IPS-18c (cell line): ENCODE results near the gene THPO.

Source experiments
- H3K4me3 ChIP-seq: 2 replicates; pipeline ENCODE4 v1.7.0; 2013; ENCODE audit warnings: low read depth, mild to moderate bottlenecking, low read length, moderate library complexity; ENCODE audit not compliant: insufficient read depth
- H3K9me3 ChIP-seq: one replicate; pipeline ENCODE4 v1.6.1; 2013; ENCODE audit warnings: mild to moderate bottlenecking, low read length, moderate library complexity; ENCODE audit not compliant: control insufficient read depth, insufficient read depth

THPO gene

DNA sequence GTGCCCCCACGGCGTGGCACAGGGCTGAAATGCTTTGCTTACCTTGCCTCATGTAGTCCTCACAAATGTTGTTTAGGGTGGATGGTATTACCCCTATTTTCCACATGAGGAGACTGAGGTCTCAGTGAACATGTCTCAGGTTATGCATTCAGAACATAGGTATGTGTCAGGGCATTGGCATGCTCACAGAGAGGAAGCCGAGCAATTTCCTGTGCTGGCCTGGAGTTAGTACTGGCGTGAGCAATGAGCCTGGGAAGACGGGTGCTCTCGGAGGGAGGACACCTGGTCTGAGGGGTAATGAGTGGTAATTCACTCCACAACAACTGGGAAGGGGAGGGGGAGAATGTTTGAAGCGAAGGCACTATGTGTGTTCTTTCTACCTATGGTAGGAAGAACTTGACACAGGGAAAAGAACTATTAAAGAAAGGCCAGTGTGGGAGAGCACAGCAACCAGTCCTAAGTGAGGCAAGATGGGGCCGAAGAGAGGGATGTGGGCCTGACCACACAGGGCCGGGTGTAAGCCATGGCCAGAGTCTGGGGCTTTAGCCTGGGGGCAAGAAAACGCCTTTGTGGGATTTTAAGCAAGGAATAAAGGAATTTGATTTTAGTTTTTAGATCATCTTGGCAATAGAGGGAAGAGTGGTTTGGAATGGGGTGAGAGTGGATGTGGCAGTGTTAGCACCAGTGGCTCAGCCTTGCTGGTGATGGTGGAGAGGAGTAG is 45.5 kb downstream of the THPO start:
- no peak overlapping the region for H3K4me3 ChIP-seq

DNA sequence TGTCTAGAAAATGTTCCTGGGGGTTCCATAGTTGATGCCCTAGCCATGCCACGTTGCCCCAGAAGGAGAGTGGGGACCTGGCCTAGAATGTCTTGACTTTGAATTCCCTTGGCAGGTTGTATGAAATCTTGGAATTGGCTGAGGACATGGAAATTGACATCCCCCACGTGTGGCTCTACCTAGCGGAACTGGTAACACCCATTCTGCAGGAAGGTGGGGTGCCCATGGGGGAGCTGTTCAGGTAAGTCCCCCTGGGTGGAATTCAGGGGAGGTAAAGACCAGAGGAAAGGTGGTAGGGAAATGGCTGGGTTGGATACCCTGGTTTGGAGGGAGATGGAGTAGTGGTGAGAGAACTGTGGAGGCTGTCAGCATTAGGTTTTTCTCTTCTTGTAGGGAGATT is 49.5 kb downstream of the THPO start:
- Histone ChIP-seq H3K9me3 (no peaks in the 10 kb centered on the region), H3K4me3 (no peak overlapping the region)

More for the DNA sequence above, 45.5 kb downstream of the THPO start:
- H3K9me3 ChIP-seq: no peaks in the 10 kb centered on the region

DNA sequence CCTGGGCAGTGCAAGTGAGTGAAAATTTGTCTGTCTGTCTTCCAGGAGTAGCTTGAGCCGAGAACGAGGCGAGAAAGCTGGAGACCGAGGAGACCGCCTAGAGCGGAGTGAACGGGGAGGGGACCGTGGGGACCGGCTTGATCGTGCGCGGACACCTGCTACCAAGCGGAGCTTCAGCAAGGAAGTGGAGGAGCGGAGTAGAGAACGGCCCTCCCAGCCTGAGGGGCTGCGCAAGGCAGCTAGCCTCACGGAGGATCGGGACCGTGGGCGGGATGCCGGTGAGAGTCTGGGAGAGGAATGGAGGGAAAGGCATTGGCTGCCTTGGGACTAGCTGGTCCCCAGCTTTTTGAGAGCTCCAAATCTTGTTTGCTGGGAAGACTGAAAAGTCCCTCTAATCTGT is 50.8 kb downstream of the THPO start:
- Histone ChIP-seq H3K9me3 (no peaks in the 10 kb centered on the region), H3K4me3 (no peak overlapping the region)

DNA sequence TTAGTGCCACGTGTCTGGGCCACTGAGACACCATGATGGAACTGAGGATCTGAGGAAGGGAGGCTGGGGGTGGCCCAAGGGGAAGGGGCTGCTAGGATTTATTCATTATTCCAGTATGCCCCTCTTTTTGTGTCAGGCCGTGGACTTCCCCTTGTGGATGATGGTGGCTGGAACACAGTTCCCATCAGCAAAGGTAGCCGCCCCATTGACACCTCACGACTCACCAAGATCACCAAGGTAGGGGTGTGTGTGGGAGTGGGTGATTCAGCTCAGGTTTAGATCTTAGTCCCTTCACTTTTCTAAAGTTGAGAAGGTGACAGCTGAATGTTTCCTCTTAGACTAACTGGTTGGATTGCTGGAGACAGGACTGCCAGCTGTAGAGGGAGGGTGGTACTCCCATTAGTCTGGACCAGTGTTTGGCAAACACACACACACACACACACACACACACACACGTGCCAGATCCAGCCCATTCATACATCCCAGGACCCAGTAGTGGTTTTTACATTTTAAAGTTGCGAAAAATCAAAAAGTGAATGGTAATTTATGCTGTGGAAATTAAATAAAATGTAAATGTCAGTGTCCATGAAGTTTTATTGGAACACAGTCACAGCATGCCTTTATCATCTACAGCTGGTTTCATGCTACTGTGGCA is 52.2 kb downstream of the THPO start:
- no peaks in the 10 kb centered on the region for H3K9me3 ChIP-seq
- no peak overlapping the region for H3K4me3 ChIP-seq

DNA sequence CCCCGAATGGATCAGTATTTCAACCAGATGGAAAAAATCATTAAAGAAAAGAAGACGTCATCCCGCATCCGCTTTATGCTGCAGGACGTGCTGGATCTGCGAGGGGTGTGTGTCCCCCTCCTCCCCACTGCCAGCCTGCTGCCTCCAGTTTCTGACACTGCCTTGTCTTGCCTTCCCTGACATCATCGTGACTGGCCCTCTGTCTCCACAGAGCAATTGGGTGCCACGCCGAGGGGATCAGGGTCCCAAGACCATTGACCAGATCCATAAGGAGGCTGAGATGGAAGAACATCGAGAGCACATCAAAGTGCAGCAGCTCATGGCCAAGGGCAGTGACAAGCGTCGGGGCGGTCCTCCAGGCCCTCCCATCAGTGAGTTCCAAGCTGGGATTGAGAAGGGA is 52.7 kb downstream of the THPO start:
- H3K9me3 ChIP-seq: no peaks in the 10 kb centered on the region
- H3K4me3 ChIP-seq: no peak overlapping the region

DNA sequence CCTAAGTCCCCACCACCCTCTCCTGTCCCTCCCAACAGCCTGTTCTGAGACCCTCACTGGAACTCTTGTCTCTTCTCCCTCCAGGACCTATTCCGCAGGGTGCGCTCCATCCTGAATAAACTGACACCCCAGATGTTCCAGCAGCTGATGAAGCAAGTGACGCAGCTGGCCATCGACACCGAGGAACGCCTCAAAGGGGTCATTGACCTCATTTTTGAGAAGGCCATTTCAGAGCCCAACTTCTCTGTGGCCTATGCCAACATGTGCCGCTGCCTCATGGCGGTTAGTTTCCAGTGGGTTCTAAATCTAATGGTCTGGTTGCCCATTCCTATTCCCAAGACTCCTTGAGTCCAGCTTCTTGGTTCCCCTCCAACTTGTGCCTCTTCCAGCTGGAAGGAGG is 54.3 kb downstream of the THPO start:
- H3K9me3 ChIP-seq: no peaks in the 10 kb centered on the region
- no peak overlapping the region for H3K4me3 ChIP-seq

GRCh38 chr3:184322731-184323487 is 55.1 kb downstream of the THPO start:
- Histone ChIP-seq H3K4me3 (no peak overlapping the region), H3K9me3 (no peaks in the 10 kb centered on the region)
